Measurements from ENCODE around the gene TIAM2.

Gene TIAM2

GRCh38 chr6:154995254-154996015 is at the start of gene TIAM2:
TSS of gene TIAM2 (plus strand) at chr6:154995315. CDS start at chr6:155129224, 133,909 bp downstream.
- H3K4me3 ChIP-seq (ENCODE audit: low read depth, low read length), result peak within 1 kb of the TSS; percentile 81
- TF ChIP-seq CTCF (IDR thresholded peaks at IDR 0.05; ENCODE audit: low read depth, low read length), result no peak

- TF ChIP-seq CTCF (IDR thresholded peaks at IDR 0.05; ENCODE audit: low read depth, low read length), result no peak
Measured at GRCh38 chr6:154950979-154951344, 44.2 kb upstream of the TIAM2 start.

GRCh38 chr6:154951345-154952200 is 43.5 kb upstream of the TIAM2 start:
- H3K4me3 ChIP-seq (ENCODE audit: low read depth, low read length), result no peak overlapping the region
- no peak for TF ChIP-seq CTCF (IDR thresholded peaks at IDR 0.05; ENCODE audit: low read depth, low read length)

More at GRCh38 chr6:154950979-154951344, 44.2 kb upstream of the TIAM2 start:
- H3K4me3 ChIP-seq (ENCODE audit: low read depth, low read length), result no peak overlapping the region

- no peak for TF ChIP-seq CTCF (IDR thresholded peaks at IDR 0.05; ENCODE audit: low read depth, low read length)
- no peak overlapping the region for H3K4me3 ChIP-seq (ENCODE audit: low read depth, low read length)
Measured at GRCh38 chr6:154953644-154954043, 41.5 kb upstream of the TIAM2 start.

- no peak overlapping the region for H3K4me3 ChIP-seq (ENCODE audit: low read depth, low read length)
- no peak for TF ChIP-seq CTCF (IDR thresholded peaks at IDR 0.05; ENCODE audit: low read depth, low read length)
Measured at GRCh38 chr6:154954347-154954746, 40.8 kb upstream of the TIAM2 start.

GRCh38 chr6:154956771-154957522 is 38.2 kb upstream of the TIAM2 start:
- no peak overlapping the region for H3K4me3 ChIP-seq (ENCODE audit: low read depth, low read length)
- no peak for TF ChIP-seq CTCF (IDR thresholded peaks at IDR 0.05; ENCODE audit: low read depth, low read length)

Data from WI38 (cell line).